Measurements from ENCODE around the gene PRAMEF20. TPM values are rescaled to one million over a fixed set of nuclear protein-coding genes. Genes with fewer than 3 reads are reported as not detected.
"Not testable (repeated sequence)": the region's sequence is repeated elsewhere in the genome, so short reads cannot be mapped to it uniquely, and the experiment has no call there.

PRAMEF20 gene
- total and polyA plus RNA-seq, 7 experiments from 2014 or later: not detected

DNA sequence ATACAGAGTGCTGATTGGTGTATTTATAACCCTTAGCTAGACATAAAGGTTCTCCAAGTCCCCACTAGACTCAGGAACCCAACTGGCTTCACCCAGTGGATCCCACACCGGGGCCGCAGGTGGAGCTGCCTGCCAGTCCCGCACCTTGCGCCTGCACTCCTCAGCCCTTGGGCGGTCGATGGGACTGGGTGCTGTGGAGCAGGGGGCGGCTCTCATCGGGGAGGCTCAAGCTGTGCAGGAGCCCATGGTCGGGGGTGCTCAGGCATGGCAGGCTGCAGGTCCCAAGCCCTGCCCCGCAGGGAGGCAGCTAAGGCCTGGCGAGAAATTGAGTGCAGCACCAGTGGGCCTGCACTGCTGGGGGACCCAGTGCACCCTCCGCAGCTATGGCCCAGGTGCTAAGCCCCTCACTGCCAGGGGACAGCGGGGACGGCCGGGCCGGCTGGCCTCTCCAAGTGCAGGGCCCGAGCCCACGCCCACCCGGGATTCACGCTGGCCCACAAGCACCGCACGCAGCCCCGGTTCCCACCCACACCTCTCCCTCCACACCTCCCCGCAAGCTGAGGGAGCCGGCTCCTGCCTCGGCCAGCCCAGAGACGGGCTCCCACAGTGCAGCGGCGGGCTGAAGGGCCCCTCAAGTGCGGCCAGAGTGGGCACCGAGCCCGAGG lies 23.6 kb downstream of the PRAMEF20 start:
- H3K4me1 Mint-ChIP-seq, H3K4me3 Mint-ChIP-seq: not testable (repeated sequence)

GRCh38 chr1:13435458-13435857 lies 25.2 kb downstream of the PRAMEF20 start:
- intact Hi-C loops (cut with micrococcal nuclease): no loop called here
- H3K4me1 Mint-ChIP-seq: peaks cover 0 to 2% (median 0%) of the 10 kb centered on the region in 7 donors
- H3K27ac Mint-ChIP-seq: no peak overlapping the region
- Histone ChIP-seq H3K27me3 (ENCODE audit: control insufficient read depth in 2 of 2, insufficient read depth in 2 of 2, low read length in 2 of 2) (no peaks in the 10 kb centered on the region), H3K27ac (ENCODE audit: low read depth, low read length) (no peak overlapping the region), H3K4me3 (ENCODE audit: low read length) (no peak overlapping the region), H3K9me3 (ENCODE audit: control insufficient read depth in 2 of 3, low read length in 3 of 3) (no peaks in the 10 kb centered on the region), H3K4me1 (ENCODE audit: control insufficient read depth in 2 of 2, insufficient read depth in 2 of 2, low read length in 2 of 2) (no peaks in the 10 kb centered on the region), H3K36me3 (ENCODE audit: control insufficient read depth in 2 of 3, insufficient read depth in 3 of 3, low read length in 3 of 3) (no peaks in the 10 kb centered on the region)
- CTCF ChIA-PET: no interaction called here
- H3K36me3 Mint-ChIP-seq: no peaks in the 10 kb centered on the region
- ATAC-seq (no peak), DNase-seq (no peak)
- peaks cover 0 to 11% (median 0%) of the 10 kb centered on the region in 11 donors for H3K9me3 Mint-ChIP-seq
- no peak overlapping the region for H3K4me3 Mint-ChIP-seq
- POLR2A ChIA-PET: no interaction called here
- H3K27me3 Mint-ChIP-seq: peaks cover 0 to 14% (median 8%) of the 10 kb centered on the region in 5 donors

More for the DNA sequence above, 23.6 kb downstream of the PRAMEF20 start:
- H3K4me1 ChIP-seq (ENCODE audit: control insufficient read depth in 2 of 2, insufficient read depth in 2 of 2, low read length in 2 of 2); intact Hi-C loops (cut with micrococcal nuclease); H3K27ac ChIP-seq (ENCODE audit: low read depth, low read length); H3K36me3 Mint-ChIP-seq; H3K27ac Mint-ChIP-seq; H3K36me3 ChIP-seq (ENCODE audit: control insufficient read depth in 2 of 3, insufficient read depth in 3 of 3, low read length in 3 of 3); H3K4me3 ChIP-seq (ENCODE audit: low read length); ATAC-seq; DNase-seq; H3K9me3 ChIP-seq (ENCODE audit: control insufficient read depth in 2 of 3, low read length in 3 of 3); POLR2A ChIA-PET; H3K27me3 ChIP-seq (ENCODE audit: control insufficient read depth in 2 of 2, insufficient read depth in 2 of 2, low read length in 2 of 2): not testable (repeated sequence)
- peaks cover 0 to 18% (median 8%) of the 10 kb centered on the region in 5 donors for H3K27me3 Mint-ChIP-seq
- peaks cover 0 to 11% (median 0%) of the 10 kb centered on the region in 11 donors for H3K9me3 Mint-ChIP-seq
- CTCF ChIA-PET: interaction anchor here (0.7 kb wide), 1 partner anchor 16 kb away, joined by 4 read pairs; no protein-coding TSS in a partner anchor

DNA sequence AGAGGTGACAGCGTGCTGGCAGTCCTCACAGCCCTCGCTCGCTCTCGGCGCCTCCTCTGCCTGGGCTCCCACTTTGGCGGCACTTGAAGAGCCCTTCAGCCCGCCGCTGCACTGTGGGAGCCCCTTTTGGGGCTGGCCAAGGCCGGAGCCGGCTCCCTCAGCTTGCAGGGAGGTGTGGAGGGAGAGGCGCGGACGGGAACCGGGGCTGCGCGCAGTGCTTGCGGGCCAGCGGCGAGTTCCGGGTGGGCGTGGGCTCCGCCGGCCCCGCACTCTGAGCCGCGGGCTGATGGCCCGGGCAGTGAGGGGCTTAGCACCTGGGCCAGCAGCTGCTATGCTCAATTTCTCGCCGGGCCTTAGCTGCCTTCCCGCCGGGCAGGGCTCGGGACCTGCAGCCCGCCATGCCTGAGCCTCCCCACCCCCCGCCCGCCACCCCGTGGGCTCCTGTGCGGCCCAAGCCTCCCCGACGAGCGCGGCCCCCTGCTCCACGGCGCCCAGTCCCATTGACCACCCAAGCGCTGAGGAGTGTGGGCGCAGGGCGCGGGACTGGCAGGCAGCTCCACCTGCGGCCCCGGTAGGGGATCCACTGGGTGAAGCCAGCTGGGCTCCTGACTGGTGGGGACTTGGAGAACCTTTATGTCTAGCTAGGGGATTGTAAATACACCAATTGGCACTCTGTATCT lies 29.0 kb downstream of the PRAMEF20 start:
- not testable (repeated sequence) for H3K36me3 Mint-ChIP-seq

DNA sequence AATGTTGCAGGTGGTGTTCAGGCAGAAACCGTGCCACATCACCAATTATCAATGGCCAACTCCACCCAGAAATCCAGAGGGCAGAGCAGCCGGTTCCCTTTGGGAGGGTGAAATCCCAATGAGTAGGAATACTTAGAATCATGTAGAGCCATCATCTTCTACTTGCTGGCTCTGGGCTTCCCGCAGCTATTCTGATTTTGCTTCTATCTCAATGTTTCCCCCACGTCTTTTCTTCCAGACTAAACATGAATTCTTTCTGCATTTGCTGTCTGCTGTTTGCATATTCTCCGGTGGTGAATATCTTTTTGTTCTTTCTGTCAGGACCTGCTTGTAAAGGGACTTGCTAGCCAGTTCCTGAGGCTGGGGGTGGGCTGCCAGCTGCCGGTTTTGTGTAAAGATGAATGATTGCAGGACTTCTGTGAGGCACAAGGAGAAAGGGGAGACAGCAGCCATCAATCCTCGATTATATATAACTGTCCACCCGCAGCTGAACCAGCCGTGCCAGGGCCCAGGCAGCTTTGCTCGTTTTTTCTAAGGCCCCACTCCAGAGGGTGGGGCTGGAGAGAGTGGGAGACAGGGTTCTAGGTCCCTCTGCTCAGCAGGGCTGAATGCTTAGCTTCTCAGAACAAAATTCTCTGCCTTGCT lies 33.2 kb downstream of the PRAMEF20 start:
- Mint-ChIP-seq H3K36me3 (no peaks in the 10 kb centered on the region), H3K9me3 (no peaks in the 10 kb centered on the region), H3K27ac (no peak overlapping the region), H3K4me1 (no peaks in the 10 kb centered on the region), H3K27me3 (peaks cover 0 to 10% (median 0%) of the 10 kb centered on the region in 5 donors), H3K4me3 (no peak overlapping the region)
- no peaks in the 10 kb centered on the region for H3K36me3 ChIP-seq (ENCODE audit: control insufficient read depth in 2 of 3, insufficient read depth in 3 of 3, low read length in 3 of 3)
- no peak for DNase-seq
- no peak for ATAC-seq
- POLR2A ChIA-PET: no interaction called here
- intact Hi-C loops (cut with micrococcal nuclease): no loop called here
- no peaks in the 10 kb centered on the region for H3K27me3 ChIP-seq (ENCODE audit: control insufficient read depth in 2 of 2, insufficient read depth in 2 of 2, low read length in 2 of 2)
- CTCF ChIA-PET: no interaction called here
- no peak overlapping the region for H3K27ac ChIP-seq (ENCODE audit: low read depth, low read length)
- H3K4me3 ChIP-seq (ENCODE audit: low read length): no peak overlapping the region
- H3K4me1 ChIP-seq (ENCODE audit: control insufficient read depth in 2 of 2, insufficient read depth in 2 of 2, low read length in 2 of 2): no peaks in the 10 kb centered on the region
- H3K9me3 ChIP-seq (ENCODE audit: control insufficient read depth in 2 of 3, low read length in 3 of 3): no peaks in the 10 kb centered on the region

More for the DNA sequence above, 29.0 kb downstream of the PRAMEF20 start:
- intact Hi-C loops (cut with micrococcal nuclease); CTCF ChIA-PET; H3K4me3 Mint-ChIP-seq; H3K4me1 Mint-ChIP-seq; DNase-seq; H3K9me3 Mint-ChIP-seq; H3K36me3 ChIP-seq (ENCODE audit: control insufficient read depth in 2 of 3, insufficient read depth in 3 of 3, low read length in 3 of 3); H3K27ac Mint-ChIP-seq; H3K4me3 ChIP-seq (ENCODE audit: low read length); H3K9me3 ChIP-seq (ENCODE audit: control insufficient read depth in 2 of 3, low read length in 3 of 3); H3K4me1 ChIP-seq (ENCODE audit: control insufficient read depth in 2 of 2, insufficient read depth in 2 of 2, low read length in 2 of 2); ATAC-seq; POLR2A ChIA-PET; H3K27ac ChIP-seq (ENCODE audit: low read depth, low read length); H3K27me3 ChIP-seq (ENCODE audit: control insufficient read depth in 2 of 2, insufficient read depth in 2 of 2, low read length in 2 of 2): not testable (repeated sequence)
- H3K27me3 Mint-ChIP-seq: peaks cover 0 to 14% (median 8%) of the 10 kb centered on the region in 5 donors

- H3K27ac Mint-ChIP-seq: no peak overlapping the region
- Histone ChIP-seq H3K4me1 (ENCODE audit: control insufficient read depth in 2 of 2, insufficient read depth in 2 of 2, low read length in 2 of 2) (no peaks in the 10 kb centered on the region), H3K9me3 (ENCODE audit: control insufficient read depth in 2 of 3, low read length in 3 of 3) (no peaks in the 10 kb centered on the region), H3K27me3 (ENCODE audit: control insufficient read depth in 2 of 2, insufficient read depth in 2 of 2, low read length in 2 of 2) (no peaks in the 10 kb centered on the region), H3K4me3 (ENCODE audit: low read length) (no peak overlapping the region), H3K27ac (ENCODE audit: low read depth, low read length) (no peak overlapping the region), H3K36me3 (ENCODE audit: control insufficient read depth in 2 of 3, insufficient read depth in 3 of 3, low read length in 3 of 3) (no peaks in the 10 kb centered on the region)
- peaks cover 0 to 3% (median 0%) of the 10 kb centered on the region in 11 donors for H3K9me3 Mint-ChIP-seq
- ChIA-PET POLR2A (no interaction called here), CTCF (no interaction called here)
- H3K4me1 Mint-ChIP-seq: no peaks in the 10 kb centered on the region
- no peak for DNase-seq
- H3K36me3 Mint-ChIP-seq: no peaks in the 10 kb centered on the region
- ATAC-seq: no peak
- peaks cover 0 to 15% (median 4%) of the 10 kb centered on the region in 5 donors for H3K27me3 Mint-ChIP-seq
- intact Hi-C loops (cut with micrococcal nuclease): no loop called here
- H3K4me3 Mint-ChIP-seq: no peak overlapping the region
Observed at GRCh38 chr1:13450204-13450603, 40.0 kb downstream of the PRAMEF20 start.

GRCh38 chr1:13451399-13451965 lies 41.2 kb downstream of the PRAMEF20 start:
- ChIA-PET CTCF (no interaction called here), POLR2A (no interaction called here)
- H3K9me3 ChIP-seq (ENCODE audit: control insufficient read depth in 2 of 3, low read length in 3 of 3): no peaks in the 10 kb centered on the region
- Mint-ChIP-seq H3K4me1 (no peaks in the 10 kb centered on the region), H3K36me3 (no peaks in the 10 kb centered on the region), H3K27me3 (peaks cover 0 to 12% (median 10%) of the 10 kb centered on the region in 5 donors), H3K27ac (no peak overlapping the region), H3K9me3 (peaks cover 0 to 3% (median 0%) of the 10 kb centered on the region in 11 donors), H3K4me3 (no peak overlapping the region)
- ATAC-seq (no peak), DNase-seq (no peak)
- intact Hi-C loops (cut with micrococcal nuclease): no loop called here
- H3K27me3 ChIP-seq (ENCODE audit: control insufficient read depth in 2 of 2, insufficient read depth in 2 of 2, low read length in 2 of 2): no peaks in the 10 kb centered on the region
- H3K36me3 ChIP-seq (ENCODE audit: control insufficient read depth in 2 of 3, insufficient read depth in 3 of 3, low read length in 3 of 3): no peaks in the 10 kb centered on the region
- H3K27ac ChIP-seq (ENCODE audit: low read depth, low read length): no peak overlapping the region
- H3K4me1 ChIP-seq (ENCODE audit: control insufficient read depth in 2 of 2, insufficient read depth in 2 of 2, low read length in 2 of 2): no peaks in the 10 kb centered on the region
- no peak overlapping the region for H3K4me3 ChIP-seq (ENCODE audit: low read length)
